K562 (cell line): ENCODE data around the gene PPM1F. TPM values are rescaled to one million over a fixed set of nuclear protein-coding genes. Genes with fewer than 3 reads are reported as not detected.

ENCODE experiments used
- CBX3 ChIP-seq, 2 experiments: IDR thresholded peaks; 1 replicate in 1 of 2; 2 replicates in 1 of 2; pipeline ENCODE4 v1.6.1; 2012; ENCODE audit warnings: inconsistent platforms in 2 of 2, low read length in 2 of 2, borderline replicate concordance in 1 of 2, control low read depth in 1 of 2
- CEBPG ChIP-seq, 3 experiments: fragments of 200-800 bp in 1 of 3; sonication (Bioruptor generic) in 1 of 3; sonication (generic) in 1 of 3; formaldehyde crosslinking in 1 of 3; IDR thresholded peaks in 2 of 3; conservative IDR thresholded peaks in 1 of 3; 2 replicates each; pipeline versions ENCODE4 v1.6.1 to v1.8.0; 2016 to 2022; ENCODE audit warnings: missing compliant biosample characterization in 2 of 3, missing genetic modification characterization in 2 of 3, mild to moderate bottlenecking in 1 of 3, missing genetic modification reagents in 1 of 3
- ELF1 ChIP-seq: fragments of 200-800 bp; sonication (Bioruptor generic); IDR thresholded peaks from 2 replicates; pipeline ENCODE4 v1.6.1; 2016; ENCODE audit warnings: missing genetic modification characterization, missing compliant biosample characterization
- FIP1L1 ChIP-seq: fragments of 200-400 bp; formaldehyde crosslinking; IDR thresholded peaks from 2 replicates; pipeline ENCODE4 v1.6.1; 2018; ENCODE audit warnings: mild to moderate bottlenecking, low read depth, low read length; ENCODE audit not compliant: poor library complexity, severe bottlenecking
- GABPA ChIP-seq: fragments of 200-800 bp; sonication (Bioruptor generic); conservative IDR thresholded peaks from 2 replicates; pipeline ENCODE4 v1.6.1; 2016; ENCODE audit warnings: low read depth, missing genetic modification characterization, missing compliant biosample characterization
- GATAD2A ChIP-seq: fragments of 450-650 bp; IDR thresholded peaks from 2 replicates; pipeline ENCODE4 v1.6.1; 2017
- HNRNPH1 ChIP-seq: fragments of 200-400 bp; formaldehyde crosslinking; optimal IDR thresholded peaks from 2 replicates; pipeline ENCODE3; 2017; ENCODE audit warnings: low read depth, mild to moderate bottlenecking, low read length, moderate library complexity
- PCBP1 ChIP-seq: fragments of 200-400 bp; formaldehyde crosslinking; IDR thresholded peaks from 2 replicates; pipeline ENCODE4 v1.6.1; 2018; ENCODE audit warnings: mild to moderate bottlenecking, low read depth, low read length; ENCODE audit not compliant: poor library complexity, severe bottlenecking
- PYGO2 ChIP-seq: fragments of 450-650 bp; IDR thresholded peaks from 2 replicates; pipeline ENCODE4 v1.6.1; 2016; ENCODE audit warnings: mild to moderate bottlenecking, missing genetic modification characterization, moderate library complexity, missing compliant biosample characterization
- RUNX1 ChIP-seq: sonication (generic); IDR thresholded peaks from 2 replicates; pipeline ENCODE4 v1.6.1; 2016; ENCODE audit warnings: antibody characterized with exemption, low read depth
- SMARCE1 ChIP-seq: fragments of 450-650 bp; IDR thresholded peaks from 2 replicates; pipeline ENCODE4 v1.7.1; 2016; ENCODE audit warnings: mild to moderate bottlenecking
- TGIF2 ChIP-seq: sonication (generic); formaldehyde crosslinking; IDR thresholded peaks from 2 replicates; pipeline ENCODE4 v1.8.1; 2022; ENCODE audit warnings: mild to moderate bottlenecking, missing genetic modification reagents, moderate library complexity
- ZNF23 ChIP-seq: fragments of 250-450 bp; sonication (Bioruptor Pico); IDR thresholded peaks from 2 replicates; pipeline ENCODE4 v1.4.0; 2020; ENCODE audit warnings: mild to moderate bottlenecking
- ZNF239 ChIP-seq: fragments of 250-450 bp; sonication (Bioruptor Pico); IDR thresholded peaks from 2 replicates; pipeline ENCODE4 v1.4.0; 2020; ENCODE audit warnings: mild to moderate bottlenecking
- ZNF436 ChIP-seq: fragments of 250-450, 450-650 bp; sonication (Bioruptor Pico); formaldehyde crosslinking; IDR thresholded peaks from 2 replicates; pipeline ENCODE4 v1.7.0; 2020; ENCODE audit warnings: mild to moderate bottlenecking
- ZNF696 ChIP-seq: fragments of 250-450 bp; sonication (Bioruptor Pico); conservative IDR thresholded peaks from 2 replicates; pipeline ENCODE4 v1.4.0; 2020; ENCODE audit warnings: mild to moderate bottlenecking, moderate library complexity
- polyA plus RNA-seq, 8 experiments: library from polyadenylated mRNA; depleted of rRNA in 4 of 8; stranded (reverse) in 5 of 8; unstranded in 3 of 8; fragments of >200 nt; fragmentation: Nextera tagmentation in 2 of 8; fragmentation: Illumina TruSeq in 1 of 8; extraction: Ambion mirVana in 2 of 8; extraction: Trizol in 1 of 8; gene quantifications; 2 replicates each; pipeline versions ENCODE4 v1.2.1 to v1.2.3, GENCODE V29; 2011 to 2014; ENCODE audit warnings: inconsistent platforms in 1 of 8, missing spikeins in 1 of 8
- total RNA-seq, 7 experiments: library from RNA; depleted of rRNA in 6 of 7; stranded (reverse); fragments of >200 nt in 6 of 7; fragmentation: Illumina TruSeq in 2 of 7; extraction: Trizol in 2 of 7; gene quantifications; 2 replicates each; pipeline versions ENCODE4 v1.2.1 to v1.2.3, GENCODE V29; 2011 to 2021; ENCODE audit warnings: low replicate concordance in 1 of 7
- TF ChIP-seq, protein P1 (sequence below): sonication (generic); formaldehyde crosslinking; IDR thresholded peaks from 2 replicates; pipeline ENCODE4 v1.8.1; 2022; ENCODE audit warnings: missing genetic modification reagents
- TF ChIP-seq, protein P2 (sequence below), 2 experiments: fragments of 450-650 bp in 1 of 2; IDR thresholded peaks; 2 replicates each; pipeline ENCODE4 v1.6.1; 2011 to 2017; ENCODE audit warnings: low read depth in 2 of 2, antibody characterized with exemption in 1 of 2, borderline replicate concordance in 1 of 2, low read length in 1 of 2, mild to moderate bottlenecking in 1 of 2, mixed read lengths in 1 of 2; ENCODE audit not compliant: control insufficient read depth in 1 of 2
- TF ChIP-seq, protein P3 (sequence below): fragments of 250-450 bp; sonication (Bioruptor Pico); IDR thresholded peaks from 2 replicates; pipeline ENCODE4 v1.5.0; 2020; ENCODE audit warnings: mild to moderate bottlenecking, borderline replicate concordance

PPM1F gene
- total and polyA plus RNA-seq, 9 of the 15 experiments (the other 6 are each of a cell fraction or from before 2014, with no cell fraction given) = 2.1 to 159 (median 64.0) TPM

GRCh38 chr22:21958360-21959273, 6.0 kb upstream of the PPM1F start (continued):
- TF ChIP-seq, protein P1, sequence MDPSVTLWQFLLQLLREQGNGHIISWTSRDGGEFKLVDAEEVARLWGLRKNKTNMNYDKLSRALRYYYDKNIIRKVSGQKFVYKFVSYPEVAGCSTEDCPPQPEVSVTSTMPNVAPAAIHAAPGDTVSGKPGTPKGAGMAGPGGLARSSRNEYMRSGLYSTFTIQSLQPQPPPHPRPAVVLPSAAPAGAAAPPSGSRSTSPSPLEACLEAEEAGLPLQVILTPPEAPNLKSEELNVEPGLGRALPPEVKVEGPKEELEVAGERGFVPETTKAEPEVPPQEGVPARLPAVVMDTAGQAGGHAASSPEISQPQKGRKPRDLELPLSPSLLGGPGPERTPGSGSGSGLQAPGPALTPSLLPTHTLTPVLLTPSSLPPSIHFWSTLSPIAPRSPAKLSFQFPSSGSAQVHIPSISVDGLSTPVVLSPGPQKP (CRISPR knock-in tag) = no peak; the same call in 1 of the 2 replicates
- TF ChIP-seq PCBP1 (no peak), TGIF2 (CRISPR knock-in tag) (no peak), ZNF436 (CRISPR knock-in tag) (0 out of 2 replicates have a peak, but pooled peaks have one; percentile 10), FIP1L1 (no peak), RUNX1 (peak; percentile 76; the same call in 1 of the 2 replicates), SMARCE1 (no peak), GABPA (tag) (no peak), PYGO2 (tag) (no peak), ZNF23 (CRISPR knock-in tag) (no peak), ZNF239 (CRISPR knock-in tag) (no peak), CBX3 (IDR thresholded peaks at IDR 0.05; ENCODE audit: borderline replicate concordance in 1 of 2, low read length in 2 of 2) (no peak), HNRNPH1 (no peak), GATAD2A (no peak), ELF1 (no peak), ZNF696 (CRISPR knock-in tag) (no peak), CEBPG (CRISPR knock-in tag; IDR thresholded peaks at IDR 0.05) (0 out of 2 replicates have a peak, but pooled peaks have one; percentile 22), CEBPG (tag; conservative IDR thresholded peaks at IDR 0.05 in 1 of 2, IDR thresholded peaks at IDR 0.05 in 1 of 2) (no peak)
- TF ChIP-seq, protein P2, sequence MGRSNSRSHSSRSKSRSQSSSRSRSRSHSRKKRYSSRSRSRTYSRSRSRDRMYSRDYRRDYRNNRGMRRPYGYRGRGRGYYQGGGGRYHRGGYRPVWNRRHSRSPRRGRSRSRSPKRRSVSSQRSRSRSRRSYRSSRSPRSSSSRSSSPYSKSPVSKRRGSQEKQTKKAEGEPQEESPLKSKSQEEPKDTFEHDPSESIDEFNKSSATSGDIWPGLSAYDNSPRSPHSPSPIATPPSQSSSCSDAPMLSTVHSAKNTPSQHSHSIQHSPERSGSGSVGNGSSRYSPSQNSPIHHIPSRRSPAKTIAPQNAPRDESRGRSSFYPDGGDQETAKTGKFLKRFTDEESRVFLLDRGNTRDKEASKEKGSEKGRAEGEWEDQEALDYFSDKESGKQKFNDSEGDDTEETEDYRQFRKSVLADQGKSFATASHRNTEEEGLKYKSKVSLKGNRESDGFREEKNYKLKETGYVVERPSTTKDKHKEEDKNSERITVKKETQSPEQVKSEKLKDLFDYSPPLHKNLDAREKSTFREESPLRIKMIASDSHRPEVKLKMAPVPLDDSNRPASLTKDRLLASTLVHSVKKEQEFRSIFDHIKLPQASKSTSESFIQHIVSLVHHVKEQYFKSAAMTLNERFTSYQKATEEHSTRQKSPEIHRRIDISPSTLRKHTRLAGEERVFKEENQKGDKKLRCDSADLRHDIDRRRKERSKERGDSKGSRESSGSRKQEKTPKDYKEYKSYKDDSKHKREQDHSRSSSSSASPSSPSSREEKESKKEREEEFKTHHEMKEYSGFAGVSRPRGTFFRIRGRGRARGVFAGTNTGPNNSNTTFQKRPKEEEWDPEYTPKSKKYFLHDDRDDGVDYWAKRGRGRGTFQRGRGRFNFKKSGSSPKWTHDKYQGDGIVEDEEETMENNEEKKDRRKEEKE (IDR thresholded peaks at IDR 0.05; ENCODE audit: borderline replicate concordance in 1 of 2, control insufficient read depth in 1 of 2, low read depth in 2 of 2, low read length in 1 of 2) = no peak
- TF ChIP-seq, protein P3, sequence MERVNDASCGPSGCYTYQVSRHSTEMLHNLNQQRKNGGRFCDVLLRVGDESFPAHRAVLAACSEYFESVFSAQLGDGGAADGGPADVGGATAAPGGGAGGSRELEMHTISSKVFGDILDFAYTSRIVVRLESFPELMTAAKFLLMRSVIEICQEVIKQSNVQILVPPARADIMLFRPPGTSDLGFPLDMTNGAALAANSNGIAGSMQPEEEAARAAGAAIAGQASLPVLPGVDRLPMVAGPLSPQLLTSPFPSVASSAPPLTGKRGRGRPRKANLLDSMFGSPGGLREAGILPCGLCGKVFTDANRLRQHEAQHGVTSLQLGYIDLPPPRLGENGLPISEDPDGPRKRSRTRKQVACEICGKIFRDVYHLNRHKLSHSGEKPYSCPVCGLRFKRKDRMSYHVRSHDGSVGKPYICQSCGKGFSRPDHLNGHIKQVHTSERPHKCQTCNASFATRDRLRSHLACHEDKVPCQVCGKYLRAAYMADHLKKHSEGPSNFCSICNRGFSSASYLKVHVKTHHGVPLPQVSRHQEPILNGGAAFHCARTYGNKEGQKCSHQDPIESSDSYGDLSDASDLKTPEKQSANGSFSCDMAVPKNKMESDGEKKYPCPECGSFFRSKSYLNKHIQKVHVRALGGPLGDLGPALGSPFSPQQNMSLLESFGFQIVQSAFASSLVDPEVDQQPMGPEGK (CRISPR knock-in tag) = no peak
